ENCODE data around the gene LAD1. TPM values are rescaled to one million over a fixed set of nuclear protein-coding genes. Genes with fewer than 3 reads are reported as not detected.

LAD1 gene
- total and polyA plus RNA-seq, 2 of the 4 experiments (the other 2 are of a cell fraction): under 0.01 to 0.07 TPM

- Histone ChIP-seq H4K5ac (ENCODE audit: low read depth, low read length) (no peak overlapping the region), H3K9me3 (ENCODE audit: control insufficient read depth, insufficient read depth, low read length) (peaks cover 11% of the 10 kb centered on the region), H3K9me1 (ENCODE audit: insufficient read depth, low read length) (no peaks in the 10 kb centered on the region; the same call in 1 of the 2 replicates), H4K91ac (ENCODE audit: insufficient read depth, low read depth, low read length) (no peak overlapping the region), H3K79me1 (ENCODE audit: low read depth in 1 of 2, low read length in 2 of 2) (no peaks in the 10 kb centered on the region), H2BK120ac (ENCODE audit: low read depth, low read length) (no peak overlapping the region), H4K20me1 (ENCODE audit: insufficient read depth, low read length) (no peaks in the 10 kb centered on the region), H2AK9ac (replicated peaks; ENCODE audit: low read depth, low read length, poor library complexity) (no peak overlapping the region), H3K9ac (ENCODE audit: low read depth, low read length) (no peak overlapping the region), H2BK5ac (ENCODE audit: low read depth, low read length, poor library complexity, severe bottlenecking) (no peak overlapping the region), H3K4ac (ENCODE audit: low read depth, low read length) (no peak overlapping the region), H2BK15ac (ENCODE audit: low read depth, low read length) (no peak overlapping the region), H3K18ac (ENCODE audit: low read depth, low read length) (no peak overlapping the region), H3K14ac (replicated peaks; ENCODE audit: low read depth, low read length) (no peak overlapping the region), H3K4me3 (ENCODE audit: insufficient read depth, low read depth, low read length) (no peak overlapping the region), H3K56ac (ENCODE audit: extremely low read depth, insufficient read depth, low read length) (no peak overlapping the region), H3K36me3 (ENCODE audit: control insufficient read depth, insufficient read depth, low read length) (no peaks in the 10 kb centered on the region), H2AFZ (replicated peaks; ENCODE audit: low read length, poor library complexity) (no peak overlapping the region), H3K4me2 (ENCODE audit: low read depth, low read length) (no peak overlapping the region), H4K8ac (ENCODE audit: low read depth in 2 of 2, low read length in 2 of 2) (no peak overlapping the region), H2AK5ac (ENCODE audit: low read depth, low read length) (no peak overlapping the region), H3K27me3 (ENCODE audit: control insufficient read depth, insufficient read depth, low read length) (peaks cover 64% of the 10 kb centered on the region), H2BK20ac (ENCODE audit: low read depth, low read length) (no peak overlapping the region), H3K4me1 (ENCODE audit: control insufficient read depth, insufficient read depth, low read length) (no peaks in the 10 kb centered on the region), H3K23ac (ENCODE audit: low read depth, low read length) (no peak overlapping the region), H3K27ac (ENCODE audit: insufficient read depth, low read length) (no peak overlapping the region)
- no peak for ATAC-seq (ENCODE audit: low read depth)
- BruUV-seq (replicated peaks): no TSS peak
- TF ChIP-seq CHD1 (IDR thresholded peaks at IDR 0.05; ENCODE audit: low read depth, low read length): no peak
- TF ChIP-seq MAZ (IDR thresholded peaks at IDR 0.05; ENCODE audit: borderline replicate concordance, low read depth, low read length): no peak
- TF ChIP-seq RCOR1 (IDR thresholded peaks at IDR 0.05; ENCODE audit: insufficient replicate concordance, low read length): no peak
- no peak for TF ChIP-seq ELK1 (IDR thresholded peaks at IDR 0.05; ENCODE audit: borderline replicate concordance, low read depth, low read length)
- no peak for TF ChIP-seq POLR2A (IDR thresholded peaks at IDR 0.05; ENCODE audit: low read depth, low read length)
- TF ChIP-seq SMC3 (IDR thresholded peaks at IDR 0.05; ENCODE audit: low read depth, low read length): no peak
- no peak for TF ChIP-seq MAFK (IDR thresholded peaks at IDR 0.05; ENCODE audit: low read depth, low read length)
- ChIA-PET CTCF (interaction anchor here (1.0 to 3.5 kb wide), 2 partner anchors 17 to 72 kb away, joined by 3 to 13 read pairs; no protein-coding TSS in a partner anchor), POLR2A (ENCODE audit: unreplicated experiment) (interaction anchor here (0.6 kb wide), 1 partner anchor 71 kb away, joined by 3 read pairs; no protein-coding TSS in a partner anchor)
- intact Hi-C loops (cut with micrococcal nuclease) (no loop called here), in situ Hi-C loops (cut with MboI; ENCODE audit: low sequenced_read_pairs) (no loop called here), dilution Hi-C loops (cut with HindIII; ENCODE audit: low sequenced_read_pairs, unreplicated experiment) (no loop called here)
- no peak for DNase-seq
- WGBS, 2 experiments (ENCODE audit: extremely low coverage in 2 of 2, insufficient read length in 1 of 2): no CpG with 5 or more reads among the region's 3 CpGs
Observed at GRCh38 chr1:201418461-201418860, 19.3 kb upstream of the LAD1 start.
